ENCODE data around the gene KIF2A.

KIF2A gene

GRCh38 chr5:62334082-62334481 is 28.1 kb downstream of the KIF2A start:
- ChIA-PET POLR2A (no interaction called here), CTCF (no interaction called here)
- Histone ChIP-seq H3K27ac (ENCODE audit: extremely low read depth, low read depth, low read length) (no peak overlapping the region), H3K36me3 (ENCODE audit: control insufficient read depth in 2 of 2, insufficient read depth in 1 of 2, low read length in 2 of 2) (peaks cover 0 to 8% of the 10 kb centered on the region in 2 experiments; a peak in 1 of 3 replicates), H3K4me1 (ENCODE audit: control insufficient read depth, insufficient read depth, low read length) (no peaks in the 10 kb centered on the region; the same call in 1 of the 2 replicates), H3K9me3 (ENCODE audit: control insufficient read depth, insufficient read depth, low read depth, low read length) (no peaks in the 10 kb centered on the region), H3K4me3 (ENCODE audit: low read depth, low read length) (no peak overlapping the region)
- no peak for TF ChIP-seq ZNF426 (tag by site-specific recombination; IDR thresholded peaks at IDR 0.05)
- peak; percentile 20; the same call in 1 of the 2 replicates for TF ChIP-seq ZFHX2 (tag by site-specific recombination; conservative IDR thresholded peaks at IDR 0.05)

- Histone ChIP-seq H3K27ac (ENCODE audit: extremely low read depth, low read depth, low read length) (no peak overlapping the region), H3K9me3 (ENCODE audit: control insufficient read depth, insufficient read depth, low read depth, low read length) (no peaks in the 10 kb centered on the region), H3K4me1 (ENCODE audit: control insufficient read depth, insufficient read depth, low read length) (no peaks in the 10 kb centered on the region), H3K36me3 (ENCODE audit: control insufficient read depth in 2 of 2, insufficient read depth in 1 of 2, low read length in 2 of 2) (no peaks in the 10 kb centered on the region), H3K4me3 (ENCODE audit: low read depth, low read length) (no peak overlapping the region)
- ChIA-PET CTCF (interaction anchor here (0.6 to 1.5 kb wide), 3 partner anchors 11 to 342 kb away, joined by 3 to 6 read pairs (median 4); no protein-coding TSS in a partner anchor), POLR2A (no interaction called here)
- TF ChIP-seq ZNF23 (tag by site-specific recombination; IDR thresholded peaks at IDR 0.05; ENCODE audit: borderline replicate concordance) = no peak
- no peak for TF ChIP-seq ZIC2 (tag by site-specific recombination; IDR thresholded peaks at IDR 0.05)
- no peak for TF ChIP-seq ZNF658 (tag by site-specific recombination; IDR thresholded peaks at IDR 0.05)
- TF ChIP-seq ZNF530 (tag by site-specific recombination; IDR thresholded peaks at IDR 0.05; ENCODE audit: low read depth) = no peak
- TF ChIP-seq ZNF664 (tag by site-specific recombination; IDR thresholded peaks at IDR 0.05) = no peak
- no peak for TF ChIP-seq ZNF398 (tag by site-specific recombination; IDR thresholded peaks at IDR 0.05)
- no peak for TF ChIP-seq PRDM10 (tag by site-specific recombination; IDR thresholded peaks at IDR 0.05)
- no peak for TF ChIP-seq ZNF266 (tag by site-specific recombination; IDR thresholded peaks at IDR 0.05; ENCODE audit: low read depth)
- TF ChIP-seq SALL2 (tag by site-specific recombination; IDR thresholded peaks at IDR 0.05; ENCODE audit: borderline replicate concordance) = no peak
- no peak for TF ChIP-seq ZNF514 (tag by site-specific recombination; IDR thresholded peaks at IDR 0.05)
- TF ChIP-seq ZNF548 (tag by site-specific recombination; IDR thresholded peaks at IDR 0.05) = no peak
- no peak for TF ChIP-seq MZF1 (tag by site-specific recombination; IDR thresholded peaks at IDR 0.05; ENCODE audit: borderline replicate concordance)
Measured at GRCh38 chr5:62340392-62340791, 34.4 kb downstream of the KIF2A start.

- Histone ChIP-seq H3K27ac (ENCODE audit: extremely low read depth, low read depth, low read length) (no peak overlapping the region), H3K4me3 (ENCODE audit: low read depth, low read length) (no peak overlapping the region), H3K4me1 (ENCODE audit: control insufficient read depth, insufficient read depth, low read length) (no peaks in the 10 kb centered on the region), H3K36me3 (ENCODE audit: control insufficient read depth in 2 of 2, insufficient read depth in 1 of 2, low read length in 2 of 2) (no peaks in the 10 kb centered on the region), H3K9me3 (ENCODE audit: control insufficient read depth, insufficient read depth, low read depth, low read length) (no peaks in the 10 kb centered on the region)
- ChIA-PET CTCF (interaction anchor here (0.6 to 1.5 kb wide), 3 partner anchors 11 to 342 kb away, joined by 3 to 6 read pairs (median 4); no protein-coding TSS in a partner anchor), POLR2A (no interaction called here)
- no peak for TF ChIP-seq KLF16 (tag by site-specific recombination; IDR thresholded peaks at IDR 0.05)
- TF ChIP-seq ZNF2 (tag by site-specific recombination; IDR thresholded peaks at IDR 0.05) = no peak
- TF ChIP-seq ZNF664 (tag by site-specific recombination; IDR thresholded peaks at IDR 0.05) = no peak
- no peak for TF ChIP-seq ZNF280C (tag by site-specific recombination; IDR thresholded peaks at IDR 0.05)
- TF ChIP-seq IKZF3 (tag by site-specific recombination; IDR thresholded peaks at IDR 0.05) = no peak
- TF ChIP-seq FEZF1 (tag by site-specific recombination; IDR thresholded peaks at IDR 0.05) = no peak
- TF ChIP-seq ZNF624 (tag by site-specific recombination; IDR thresholded peaks at IDR 0.05) = no peak
- no peak for TF ChIP-seq ZSCAN23 (tag by site-specific recombination; IDR thresholded peaks at IDR 0.05)
- TF ChIP-seq ZNF133 (tag by site-specific recombination; IDR thresholded peaks at IDR 0.05) = no peak
- TF ChIP-seq ZBTB49 (tag by site-specific recombination; IDR thresholded peaks at IDR 0.05; ENCODE audit: low read depth) = no peak
Measured at GRCh38 chr5:62340979-62341378, 35.0 kb downstream of the KIF2A start.
